ENCODE data around the gene DMXL2.

Gene DMXL2

DNA sequence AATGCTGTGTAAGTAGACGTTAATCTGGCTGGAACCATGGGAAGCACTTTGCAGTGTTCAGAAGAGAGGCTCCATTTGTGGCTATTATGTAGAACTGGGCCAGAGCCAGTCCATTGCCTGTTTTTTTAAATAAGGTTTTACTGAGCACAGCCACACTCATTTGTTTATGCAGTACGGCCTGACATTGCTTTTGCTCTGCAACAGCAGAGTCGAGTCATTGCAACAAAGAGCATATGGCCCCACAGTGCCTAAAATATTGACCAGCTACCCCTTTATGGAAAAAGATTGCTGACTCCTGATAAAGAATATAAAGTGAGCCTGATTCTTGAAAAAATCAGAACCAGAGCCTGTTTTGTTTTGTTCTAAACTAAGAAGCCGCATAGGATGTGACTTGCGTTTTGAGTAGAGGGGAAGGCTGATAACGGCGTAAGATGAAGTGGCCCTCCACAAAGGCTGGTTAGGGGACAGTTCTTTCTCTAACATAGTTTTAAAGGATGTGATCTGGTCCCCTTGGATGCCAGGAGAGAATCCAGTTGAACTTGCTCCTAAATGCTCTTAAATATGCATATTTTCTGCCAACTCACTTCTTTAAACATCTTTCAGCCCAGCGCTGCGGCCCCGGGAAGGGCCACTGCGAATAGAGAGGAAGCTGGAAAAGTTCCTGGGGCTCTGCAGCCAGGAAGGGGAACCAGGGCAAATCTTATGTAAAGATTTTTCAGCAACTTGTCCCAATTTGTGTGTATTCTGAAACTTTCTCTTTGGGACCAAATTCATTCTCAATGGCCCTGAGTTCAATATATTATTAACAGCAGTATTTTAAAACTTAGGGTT is 216.7 kb downstream of the DMXL2 start:
- DNase-seq, result peak in 15 of 51 donors; percentile 13 to 39 (median 18)

- no peak for DNase-seq
Observed at GRCh38 chr15:51403946-51404695, 218.4 kb downstream of the DMXL2 start.

GRCh38 chr15:51403072-51403878 is 219.3 kb downstream of the DMXL2 start:
- peak in 4 of 51 donors; percentile 5 to 29 (median 14) for DNase-seq

GRCh38 chr15:51401872-51402517 is 220.6 kb downstream of the DMXL2 start:
- DNase-seq, result peak in 16 of 51 donors; percentile 15 to 48 (median 28)

DNA sequence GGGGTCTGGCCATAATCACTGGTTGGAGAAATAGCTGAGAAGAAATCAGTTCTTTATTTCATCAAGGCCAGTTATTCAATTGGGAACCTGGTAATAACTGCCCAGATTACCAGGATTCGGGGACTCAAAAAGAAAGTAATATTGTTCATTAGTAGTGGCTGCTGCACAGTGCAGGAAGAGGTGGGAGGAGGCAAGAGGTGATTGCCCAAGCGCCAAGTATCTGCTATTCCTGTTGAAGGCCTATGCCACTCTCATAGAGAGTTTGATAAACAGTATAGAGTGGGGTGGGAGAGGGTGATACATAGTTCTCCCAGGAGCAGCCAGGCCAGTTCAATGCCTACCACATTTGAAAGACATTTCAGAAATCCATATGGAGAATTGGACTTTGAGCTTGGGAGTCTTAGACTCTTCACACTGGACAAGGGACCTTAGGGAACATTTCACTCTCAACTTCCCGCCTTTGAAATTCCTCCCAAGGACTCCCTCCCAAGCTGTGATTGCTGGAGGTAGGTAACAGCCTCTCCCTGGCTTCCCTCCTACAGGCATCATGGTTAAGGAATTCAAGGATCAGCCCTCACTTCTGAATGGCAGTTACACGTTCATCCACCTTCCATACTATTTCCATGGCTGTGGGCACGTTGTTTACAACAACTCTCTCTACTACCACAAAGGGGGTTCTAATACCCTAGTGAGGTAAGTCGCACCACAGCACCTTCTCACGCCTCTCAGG is 221.4 kb downstream of the DMXL2 start:
- DNase-seq, result no peak

DNA sequence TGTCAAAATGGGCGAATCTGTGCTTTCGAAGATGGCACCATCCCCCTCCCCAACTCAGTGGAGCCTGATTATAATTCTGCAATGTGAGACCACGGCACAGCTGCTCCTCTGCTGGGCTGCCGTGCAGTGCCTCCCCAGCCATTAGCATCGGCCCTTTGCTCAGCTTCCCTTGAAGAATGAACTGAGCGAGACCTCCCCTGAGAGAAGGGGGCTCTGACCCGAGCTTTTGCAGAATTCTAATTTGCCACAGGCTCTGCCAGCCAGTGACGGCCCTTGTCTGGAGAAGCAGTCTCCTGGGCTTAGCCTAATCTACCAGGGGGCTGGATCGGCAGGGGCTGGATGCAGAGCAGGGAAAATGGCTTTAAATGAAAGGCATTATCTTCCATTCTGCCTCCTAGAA is 223.9 kb downstream of the DMXL2 start:
- DNase-seq, result no peak

Measured in hypothalamus (tissue), 51 donors.